HAP-1 (cell line): ENCODE data around the gene TRIM4.

Experiments used
- DNase-seq, 2 experiments: peaks; one replicate each; pipeline ENCODE4 v3.0.0-alpha.2; 2016 to 2020; ENCODE audit warnings: low spot score in 2 of 2
- H3K27me3 ChIP-seq: fragments of 250-450 bp; sonication (Bioruptor Pico); 2 replicates; pipeline ENCODE4 v1.5.1; 2020; ENCODE audit warnings: low read depth, mild to moderate bottlenecking, moderate library complexity
- H3K36me3 ChIP-seq: fragments of 250-450 bp; sonication (Bioruptor Pico); replicated peaks from 2 replicates; pipeline ENCODE4 v1.5.1; 2020; ENCODE audit warnings: mild to moderate bottlenecking
- H3K4me1 ChIP-seq: fragments of 250-450 bp; sonication (Bioruptor Pico); 2 replicates; pipeline ENCODE4 v1.5.1; 2020; ENCODE audit warnings: mild to moderate bottlenecking
- H3K4me3 ChIP-seq: fragments of 250-450 bp; sonication (Bioruptor Pico); 2 replicates; pipeline ENCODE4 v1.5.1; 2020; ENCODE audit warnings: mild to moderate bottlenecking, moderate library complexity
- H3K9me3 ChIP-seq: fragments of 250-450 bp; sonication (Bioruptor Pico); 2 replicates; pipeline ENCODE4 v1.5.1; 2020; ENCODE audit warnings: mild to moderate bottlenecking, moderate library complexity
- in situ Hi-C: fragments of 300-500 bp; cut with MboI; formaldehyde crosslinking; loops from 3 replicates; pipeline ENCODE4 v1.14.3; 2020; ENCODE audit warnings: low sequenced_read_pairs, inconsistent platforms, mixed read lengths

The TRIM4 gene

GRCh38 chr7:99848420-99849216, 70.7 kb downstream of the TRIM4 start:
- peaks cover 18% of the 10 kb centered on the region for H3K4me1 ChIP-seq
- DNase-seq: no peak

GRCh38 chr7:99844328-99844727, 75.0 kb downstream of the TRIM4 start:
- H3K4me3 ChIP-seq: no peak overlapping the region

More at GRCh38 chr7:99848420-99849216, 70.7 kb downstream of the TRIM4 start:
- in situ Hi-C loops: no loop called here
- H3K9me3 ChIP-seq: no peaks in the 10 kb centered on the region
- no peak overlapping the region for H3K4me3 ChIP-seq
- peaks cover 3% of the 10 kb centered on the region; the same call in 1 of the 2 replicates for H3K27me3 ChIP-seq
- no peaks in the 10 kb centered on the region for H3K36me3 ChIP-seq

GRCh38 chr7:99843808-99844207, 75.5 kb downstream of the TRIM4 start:
- Histone ChIP-seq H3K36me3 (no peaks in the 10 kb centered on the region), H3K4me3 (no peak overlapping the region), H3K4me1 (peaks cover 54% of the 10 kb centered on the region), H3K9me3 (no peaks in the 10 kb centered on the region), H3K27me3 (no peaks in the 10 kb centered on the region)
- in situ Hi-C loops: no loop called here
- peak; percentile 14 to 20 for DNase-seq

More at GRCh38 chr7:99844328-99844727, 75.0 kb downstream of the TRIM4 start:
- no peak for DNase-seq
- in situ Hi-C loops: no loop called here
- Histone ChIP-seq H3K9me3 (no peaks in the 10 kb centered on the region), H3K4me1 (peaks cover 49% of the 10 kb centered on the region), H3K36me3 (no peaks in the 10 kb centered on the region), H3K27me3 (no peaks in the 10 kb centered on the region)

- in situ Hi-C loops: no loop called here
- no peaks in the 10 kb centered on the region for H3K9me3 ChIP-seq
- H3K4me3 ChIP-seq: no peak overlapping the region
- H3K27me3 ChIP-seq: no peaks in the 10 kb centered on the region
- H3K4me1 ChIP-seq: peaks cover 54% of the 10 kb centered on the region
- H3K36me3 ChIP-seq: no peaks in the 10 kb centered on the region
- peak; percentile 52 to 92 for DNase-seq
Observed at GRCh38 chr7:99842926-99843325, 76.4 kb downstream of the TRIM4 start.
